ENCODE data around the gene AVL9. TPM values are rescaled to one million over a fixed set of nuclear protein-coding genes. Genes with fewer than 3 reads are reported as not detected.
A peak's percentile ranks its signal among the peaks of the same experiment; 100 is the strongest.
"Not testable (repeated sequence)": the region's sequence is repeated elsewhere in the genome, so short reads cannot be mapped to it uniquely, and the experiment has no call there.

The AVL9 gene
- total RNA-seq, 1 donor from 2014 or later = 37.8 TPM

DNA sequence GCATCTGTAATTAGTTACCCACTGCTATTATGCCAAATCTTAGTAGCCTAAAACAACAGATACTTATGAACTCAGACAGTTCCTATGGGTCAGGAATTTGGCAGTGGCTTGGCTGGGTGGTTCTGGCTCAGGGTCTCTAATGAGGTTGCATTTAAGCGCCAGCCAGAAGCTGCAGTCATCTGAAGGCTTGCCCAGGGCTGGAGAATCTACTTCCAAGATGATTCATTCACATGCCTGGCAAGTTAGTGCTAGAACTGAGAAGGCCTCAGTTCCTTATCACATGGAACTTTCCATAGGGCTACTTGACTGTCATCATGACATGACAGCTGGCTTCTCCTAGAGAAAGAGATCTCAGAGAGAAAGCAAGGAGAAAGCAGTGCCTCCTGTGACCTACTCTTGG is 121.3 kb downstream of the AVL9 start:
- H3K27ac ChIP-seq = no peak overlapping the region

DNA sequence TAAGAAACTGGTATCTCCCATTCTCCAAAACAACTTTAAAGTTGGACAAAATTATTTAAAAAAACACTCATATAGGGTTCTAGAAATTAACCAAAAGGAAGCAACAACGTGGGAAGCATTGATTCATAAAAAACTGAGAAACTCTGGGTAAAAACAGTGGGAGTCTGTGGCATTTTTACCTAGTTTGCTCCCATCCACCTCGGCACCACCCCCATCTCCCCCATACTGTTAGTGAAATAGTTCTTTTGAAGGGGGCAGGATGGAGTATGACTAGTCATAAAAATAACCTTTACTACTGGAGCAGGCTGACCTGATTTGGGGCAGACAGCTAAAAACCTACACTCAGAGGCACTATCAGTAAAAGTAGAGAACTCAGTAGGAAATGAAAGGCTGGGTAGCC is 123.2 kb downstream of the AVL9 start:
- H3K27me3 ChIP-seq (ENCODE audit: low read depth) = no peaks in the 10 kb centered on the region
- H3K36me3 ChIP-seq = no peaks in the 10 kb centered on the region
- H3K9me3 ChIP-seq = no peaks in the 10 kb centered on the region
- DNase-seq (no peak), ATAC-seq (no peak)
- H3K4me1 ChIP-seq = no peaks in the 10 kb centered on the region
- TF ChIP-seq, protein P1, sequence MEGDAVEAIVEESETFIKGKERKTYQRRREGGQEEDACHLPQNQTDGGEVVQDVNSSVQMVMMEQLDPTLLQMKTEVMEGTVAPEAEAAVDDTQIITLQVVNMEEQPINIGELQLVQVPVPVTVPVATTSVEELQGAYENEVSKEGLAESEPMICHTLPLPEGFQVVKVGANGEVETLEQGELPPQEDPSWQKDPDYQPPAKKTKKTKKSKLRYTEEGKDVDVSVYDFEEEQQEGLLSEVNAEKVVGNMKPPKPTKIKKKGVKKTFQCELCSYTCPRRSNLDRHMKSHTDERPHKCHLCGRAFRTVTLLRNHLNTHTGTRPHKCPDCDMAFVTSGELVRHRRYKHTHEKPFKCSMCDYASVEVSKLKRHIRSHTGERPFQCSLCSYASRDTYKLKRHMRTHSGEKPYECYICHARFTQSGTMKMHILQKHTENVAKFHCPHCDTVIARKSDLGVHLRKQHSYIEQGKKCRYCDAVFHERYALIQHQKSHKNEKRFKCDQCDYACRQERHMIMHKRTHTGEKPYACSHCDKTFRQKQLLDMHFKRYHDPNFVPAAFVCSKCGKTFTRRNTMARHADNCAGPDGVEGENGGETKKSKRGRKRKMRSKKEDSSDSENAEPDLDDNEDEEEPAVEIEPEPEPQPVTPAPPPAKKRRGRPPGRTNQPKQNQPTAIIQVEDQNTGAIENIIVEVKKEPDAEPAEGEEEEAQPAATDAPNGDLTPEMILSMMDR (IDR thresholded peaks at IDR 0.05) = no peak
- intact Hi-C loops (cut with DNase I) = no loop called here
- H3K4me3 ChIP-seq = no peak overlapping the region
- H3K27ac ChIP-seq = no peak overlapping the region

More for the DNA sequence above, 121.3 kb downstream of the AVL9 start:
- no peak overlapping the region for H3K4me3 ChIP-seq
- H3K4me1 ChIP-seq = no peaks in the 10 kb centered on the region
- TF ChIP-seq, protein P1 (IDR thresholded peaks at IDR 0.05) = no peak
- H3K36me3 ChIP-seq = no peaks in the 10 kb centered on the region
- intact Hi-C loops (cut with DNase I) = no loop called here
- H3K9me3 ChIP-seq = no peaks in the 10 kb centered on the region
- DNase-seq = no peak
- peak in 1 of 2 donors; percentile 19 for ATAC-seq
- no peaks in the 10 kb centered on the region for H3K27me3 ChIP-seq (ENCODE audit: low read depth)

DNA sequence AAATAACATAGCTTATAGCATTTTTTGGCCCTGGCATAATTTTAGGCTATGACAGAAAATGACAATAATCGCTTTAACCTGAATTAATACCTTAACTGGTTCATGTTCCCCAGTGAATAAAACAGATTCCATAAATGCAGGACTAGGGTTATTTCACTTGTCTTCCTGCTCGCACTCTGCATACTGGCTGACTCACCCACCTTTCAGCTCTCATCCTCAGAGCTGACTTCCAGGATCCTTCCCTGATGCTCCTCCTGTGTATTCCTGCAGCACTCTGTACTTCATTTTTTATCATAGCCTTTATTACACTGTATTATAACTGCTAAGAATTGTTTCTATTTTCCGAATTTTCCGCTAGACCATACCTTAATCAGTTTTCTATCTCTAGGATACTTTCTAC is 123.7 kb downstream of the AVL9 start:
- no peaks in the 10 kb centered on the region for H3K36me3 ChIP-seq

DNA sequence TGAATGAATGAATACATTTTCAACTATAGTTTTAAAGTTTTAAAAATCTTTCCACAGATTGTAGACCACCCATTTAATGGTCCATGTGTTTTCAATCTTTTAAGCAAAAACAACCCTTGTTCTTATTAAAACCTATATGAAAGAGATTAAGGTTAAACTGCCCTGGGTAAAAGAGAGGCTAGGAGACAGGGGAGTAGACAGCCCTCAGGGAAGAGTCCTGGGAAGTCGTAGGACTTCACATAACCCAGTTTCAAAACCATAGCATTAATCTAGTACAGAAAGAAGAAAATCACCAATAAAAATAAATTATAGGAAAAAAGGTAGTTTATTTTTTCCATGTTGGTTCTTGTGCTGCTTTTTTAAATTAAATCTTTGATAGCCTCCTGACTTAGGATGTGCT is 124.1 kb downstream of the AVL9 start:
- H3K27me3 ChIP-seq (ENCODE audit: low read depth); H3K36me3 ChIP-seq; H3K4me1 ChIP-seq; H3K27ac ChIP-seq; intact Hi-C loops (cut with DNase I); H3K9me3 ChIP-seq; ATAC-seq; H3K4me3 ChIP-seq; DNase-seq: not testable (repeated sequence)

More for the DNA sequence above, 123.7 kb downstream of the AVL9 start:
- no peak for DNase-seq
- Histone ChIP-seq H3K4me3 (no peak overlapping the region), H3K27ac (no peak overlapping the region), H3K27me3 (ENCODE audit: low read depth) (no peaks in the 10 kb centered on the region), H3K9me3 (no peaks in the 10 kb centered on the region), H3K4me1 (no peaks in the 10 kb centered on the region)
- intact Hi-C loops (cut with DNase I) = no loop called here
- ATAC-seq = no peak
- TF ChIP-seq, protein P1 (IDR thresholded peaks at IDR 0.05) = no peak

DNA sequence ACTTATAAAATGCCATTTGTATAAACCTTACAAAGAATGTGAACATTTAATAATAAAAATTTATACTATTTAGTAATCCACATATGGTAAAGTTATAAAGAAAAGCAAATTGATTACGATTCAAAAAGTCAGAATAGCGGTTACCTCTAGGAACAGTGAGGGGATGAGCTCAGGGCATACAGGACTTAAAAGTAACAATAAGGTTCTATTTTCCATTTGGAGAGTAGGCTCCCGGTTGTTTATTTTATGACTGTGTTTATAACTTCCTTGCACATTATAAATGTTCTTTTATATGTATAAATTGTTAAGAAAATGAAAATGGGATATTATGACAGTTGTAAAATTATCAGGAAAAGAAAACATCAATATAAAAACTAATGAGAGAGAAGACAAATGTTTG is 135.7 kb downstream of the AVL9 start:
- TF ChIP-seq, protein P1 (IDR thresholded peaks at IDR 0.05) = no peak
- DNase-seq (no peak), ATAC-seq (no peak)
- Histone ChIP-seq H3K9me3 (no peaks in the 10 kb centered on the region), H3K36me3 (no peaks in the 10 kb centered on the region), H3K27me3 (ENCODE audit: low read depth) (no peaks in the 10 kb centered on the region), H3K4me1 (no peaks in the 10 kb centered on the region), H3K27ac (no peak overlapping the region), H3K4me3 (no peak overlapping the region)
- intact Hi-C loops (cut with DNase I) = no loop called here

DNA sequence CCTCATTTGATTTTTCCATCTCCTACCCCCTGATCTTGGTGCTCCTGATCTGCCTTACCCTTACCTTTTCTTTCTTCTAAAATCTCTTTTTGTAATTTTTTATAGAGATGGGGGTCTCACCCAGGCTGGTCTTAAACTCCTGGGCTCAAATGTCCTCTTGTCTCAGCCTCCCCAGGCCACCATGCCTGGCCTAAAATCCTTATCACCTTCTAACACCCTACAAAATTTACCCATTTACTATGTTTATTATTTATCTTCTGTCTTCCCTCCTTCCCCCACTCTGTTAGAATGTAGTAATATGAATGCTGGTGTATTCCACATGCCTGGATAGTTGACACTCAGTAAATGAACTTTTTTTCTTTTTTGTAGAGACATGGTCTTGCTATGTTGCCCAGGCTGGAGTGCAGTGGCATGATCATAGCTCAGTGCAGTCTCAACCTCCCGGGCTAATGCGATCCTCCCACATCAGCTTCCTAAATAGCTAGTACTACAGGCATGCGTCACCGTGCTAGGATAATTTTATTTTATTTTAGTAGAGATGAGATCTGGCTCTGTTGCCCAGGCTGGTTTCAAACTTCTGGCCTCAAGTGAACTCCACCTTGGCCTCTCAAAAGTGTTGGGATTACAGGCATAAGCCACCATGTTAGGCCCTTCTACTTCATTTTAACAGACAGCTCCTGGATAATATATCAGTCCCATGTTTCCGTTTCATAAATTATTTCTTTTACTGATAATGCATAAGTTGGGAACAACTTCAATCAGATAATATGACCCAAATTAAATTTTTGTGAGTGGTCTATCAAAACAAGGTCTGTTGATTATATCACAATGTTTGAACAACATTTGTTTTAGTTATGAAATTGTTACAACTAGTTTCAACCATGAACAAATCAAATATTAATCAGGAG is 136.6 kb downstream of the AVL9 start:
- H3K27me3 ChIP-seq (ENCODE audit: low read depth); H3K27ac ChIP-seq; H3K4me3 ChIP-seq; H3K4me1 ChIP-seq; H3K9me3 ChIP-seq; DNase-seq; H3K36me3 ChIP-seq; ATAC-seq; intact Hi-C loops (cut with DNase I): not testable (repeated sequence)

DNA sequence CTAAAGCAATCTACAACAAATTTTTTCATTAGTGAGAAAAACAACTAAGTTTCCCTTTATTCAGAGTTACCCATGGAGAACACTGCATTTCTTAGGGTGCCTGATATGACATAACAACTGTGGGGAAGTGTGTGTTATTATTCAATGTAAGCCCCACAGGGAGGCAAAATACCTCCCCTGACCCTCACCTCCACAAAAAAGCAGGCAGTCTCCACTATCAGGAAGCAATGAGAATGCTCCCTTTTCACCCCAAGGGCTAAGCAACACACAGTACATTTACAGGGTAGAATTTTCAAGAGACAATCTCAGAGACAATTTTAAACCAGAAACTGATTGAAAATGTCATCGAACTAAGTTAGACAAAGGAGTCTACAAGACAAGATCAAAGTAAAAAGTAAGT is 138.2 kb downstream of the AVL9 start:
- DNase-seq; H3K4me1 ChIP-seq; H3K36me3 ChIP-seq; intact Hi-C loops (cut with DNase I); H3K27me3 ChIP-seq (ENCODE audit: low read depth); ATAC-seq; H3K9me3 ChIP-seq; H3K4me3 ChIP-seq; H3K27ac ChIP-seq: not testable (repeated sequence)

DNA sequence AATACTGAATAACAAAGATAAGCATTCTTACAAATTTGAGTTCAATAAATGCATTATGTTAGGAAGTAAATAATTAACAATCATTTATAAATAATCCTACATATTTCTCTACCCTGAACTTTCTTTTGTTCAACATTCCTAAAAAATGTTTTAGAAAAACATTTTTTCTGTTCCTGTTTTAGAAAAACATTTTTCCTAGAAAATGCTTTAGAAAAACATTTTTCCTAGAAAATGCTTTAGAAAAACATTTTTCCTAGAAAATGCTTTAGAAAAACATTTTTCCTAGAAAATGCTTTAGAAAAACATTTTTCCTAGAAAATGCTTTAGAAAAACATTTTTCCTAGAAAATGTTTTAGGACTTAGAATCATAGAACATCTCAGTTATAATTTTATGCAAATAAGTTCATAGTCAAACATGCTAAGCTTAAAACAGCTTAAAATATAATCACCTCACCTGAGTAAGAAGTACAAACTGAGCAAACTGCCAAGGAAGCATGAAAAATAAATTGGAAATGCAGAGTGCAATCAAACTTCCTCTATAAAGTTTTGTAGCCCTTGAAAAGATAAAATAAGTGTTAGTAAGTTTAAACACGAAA is 139.6 kb downstream of the AVL9 start:
- H3K27ac ChIP-seq; intact Hi-C loops (cut with DNase I); H3K9me3 ChIP-seq; H3K27me3 ChIP-seq (ENCODE audit: low read depth); H3K4me3 ChIP-seq; H3K36me3 ChIP-seq; H3K4me1 ChIP-seq; DNase-seq; ATAC-seq: not testable (repeated sequence)

DNA sequence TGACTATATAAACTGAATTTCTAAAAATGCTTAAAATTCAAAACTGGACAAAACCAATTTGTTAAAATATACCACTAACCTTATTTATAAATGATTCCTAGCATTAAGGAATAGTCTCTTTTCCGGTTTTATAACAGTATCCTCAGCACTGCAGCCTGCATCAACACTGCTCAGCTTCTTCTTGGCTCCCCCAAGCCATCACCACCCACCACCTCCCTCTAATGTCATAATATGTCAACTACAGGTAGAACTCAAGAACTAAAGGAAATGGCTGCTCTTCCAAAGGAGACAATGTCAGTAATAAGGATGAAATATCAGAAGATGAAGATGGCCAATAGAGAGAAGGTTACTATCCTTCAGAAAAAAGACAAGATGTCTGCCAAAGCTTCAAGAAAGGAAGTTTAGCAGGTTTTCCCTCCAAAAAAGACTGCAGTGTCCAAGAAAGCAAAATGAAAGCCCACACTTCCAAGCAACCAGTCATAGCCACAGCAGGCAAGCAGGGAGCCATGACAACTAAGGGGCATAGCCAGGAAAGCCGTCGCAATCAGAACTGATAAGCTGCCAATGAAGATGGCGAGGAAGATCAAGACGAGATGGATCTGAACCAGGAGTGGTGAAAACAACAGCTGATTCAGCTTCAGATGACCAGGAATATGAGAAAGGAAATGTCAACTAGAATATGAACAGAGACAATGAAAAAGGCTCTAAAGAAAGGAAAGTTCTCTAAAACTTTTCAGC is 141.6 kb downstream of the AVL9 start:
- H3K27me3 ChIP-seq (ENCODE audit: low read depth); H3K4me3 ChIP-seq; H3K27ac ChIP-seq; H3K9me3 ChIP-seq; H3K36me3 ChIP-seq; intact Hi-C loops (cut with DNase I); DNase-seq; H3K4me1 ChIP-seq; ATAC-seq: not testable (repeated sequence)
